ENCODE measurements around the gene CCDC154. TPM values are rescaled to one million over a fixed set of nuclear protein-coding genes. Genes with fewer than 3 reads are reported as not detected.
A peak's percentile ranks its signal among the peaks of the same experiment; 100 is the strongest.

Gene CCDC154
- total RNA-seq, 1 donor from 2014 or later, result 2.0 TPM

DNA sequence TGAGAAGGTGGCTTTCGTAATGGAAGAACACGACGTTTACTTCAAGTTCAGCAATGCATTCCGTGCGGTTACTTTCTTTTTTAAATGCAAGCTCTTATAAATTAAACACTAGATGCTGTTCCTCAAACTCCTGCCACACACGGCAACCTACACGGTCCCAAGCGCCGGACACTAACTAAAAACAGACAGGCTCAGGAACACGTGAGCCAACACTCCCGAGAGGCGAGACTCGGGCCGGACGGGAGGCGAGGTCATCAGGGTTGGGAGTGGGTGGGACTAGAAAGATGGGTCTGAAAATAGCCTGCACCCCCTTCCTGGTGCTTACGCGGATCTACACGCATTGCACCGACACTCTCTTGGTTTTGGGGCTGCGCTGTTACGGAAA is 24.1 kb upstream of the CCDC154 start:
- no peaks in the 10 kb centered on the region for H3K27me3 Mint-ChIP-seq (ENCODE audit: insufficient read depth)
- H3K36me3 Mint-ChIP-seq (ENCODE audit: low read depth), result no peaks in the 10 kb centered on the region
- no peak overlapping the region for H3K4me3 Mint-ChIP-seq
- no peak for DNase-seq (ENCODE audit: low spot score)
- H3K4me1 Mint-ChIP-seq (ENCODE audit: low read depth), result peaks cover 6% of the 10 kb centered on the region
- intact Hi-C loops (cut with micrococcal nuclease), result no loop called here
- H3K9me3 Mint-ChIP-seq, result no peaks in the 10 kb centered on the region
- no peak overlapping the region for H3K27ac Mint-ChIP-seq

DNA sequence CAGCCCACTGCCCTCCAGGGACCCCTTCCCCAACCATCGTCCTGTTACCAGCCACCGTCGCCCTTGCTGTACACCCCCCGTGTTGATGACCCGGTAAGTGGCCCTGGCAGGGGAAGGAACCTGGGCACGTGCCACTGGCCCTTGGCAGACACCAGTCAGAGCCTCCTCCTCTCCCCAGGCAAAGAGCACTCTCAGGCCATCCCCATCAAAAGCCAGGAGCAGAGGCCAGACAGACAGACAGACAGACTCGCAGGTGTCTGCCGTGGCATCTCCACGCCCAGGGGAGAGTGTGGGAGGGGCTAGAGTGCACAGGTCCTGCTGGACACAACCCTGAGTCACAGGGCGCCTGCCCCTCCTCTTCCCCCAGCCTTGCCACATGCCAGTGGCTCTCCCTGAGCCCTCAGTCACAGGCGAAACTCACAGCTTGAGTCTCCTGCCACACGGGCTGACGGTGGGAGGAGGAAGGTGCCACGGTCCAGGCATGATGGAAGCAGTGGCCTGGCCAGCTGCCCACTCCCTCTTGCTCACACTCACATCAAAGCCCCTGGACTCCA is 22.7 kb upstream of the CCDC154 start:
- DNase-seq (ENCODE audit: low spot score), result no peak
- H3K27ac Mint-ChIP-seq, result no peak overlapping the region
- no peaks in the 10 kb centered on the region for H3K36me3 Mint-ChIP-seq (ENCODE audit: low read depth)
- no peaks in the 10 kb centered on the region for H3K4me1 Mint-ChIP-seq (ENCODE audit: low read depth)
- H3K9me3 Mint-ChIP-seq, result no peaks in the 10 kb centered on the region
- H3K4me3 Mint-ChIP-seq, result no peak overlapping the region
- intact Hi-C loops (cut with micrococcal nuclease), result no loop called here
- H3K27me3 Mint-ChIP-seq (ENCODE audit: insufficient read depth), result no peaks in the 10 kb centered on the region

DNA sequence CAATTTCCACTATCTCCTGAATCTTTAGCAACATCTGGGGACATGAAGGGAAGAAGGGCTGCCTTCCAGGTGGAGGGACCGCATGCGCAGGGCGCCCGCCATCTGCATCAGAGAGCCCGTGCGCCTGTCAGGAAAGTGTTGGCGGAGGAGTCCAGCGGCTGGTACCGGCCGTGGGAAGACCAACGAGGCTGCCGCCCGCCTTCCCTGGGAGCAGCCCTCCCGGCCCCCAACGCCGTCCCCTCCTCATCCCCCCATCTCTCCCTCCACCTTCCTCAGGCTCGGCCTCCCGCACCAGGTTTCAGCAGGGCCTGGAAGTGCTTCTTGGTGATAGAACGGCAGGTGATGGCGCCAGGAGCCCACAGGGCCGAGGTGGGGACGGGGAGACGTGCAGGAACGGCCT is 21.7 kb upstream of the CCDC154 start:
- H3K36me3 Mint-ChIP-seq (ENCODE audit: low read depth), result no peaks in the 10 kb centered on the region
- no peaks in the 10 kb centered on the region for H3K9me3 Mint-ChIP-seq
- no peak overlapping the region for H3K27ac Mint-ChIP-seq
- H3K4me3 Mint-ChIP-seq, result no peak overlapping the region
- H3K4me1 Mint-ChIP-seq (ENCODE audit: low read depth), result no peaks in the 10 kb centered on the region
- H3K27me3 Mint-ChIP-seq (ENCODE audit: insufficient read depth), result no peaks in the 10 kb centered on the region
- DNase-seq (ENCODE audit: low spot score), result no peak
- intact Hi-C loops (cut with micrococcal nuclease), result no loop called here

DNA sequence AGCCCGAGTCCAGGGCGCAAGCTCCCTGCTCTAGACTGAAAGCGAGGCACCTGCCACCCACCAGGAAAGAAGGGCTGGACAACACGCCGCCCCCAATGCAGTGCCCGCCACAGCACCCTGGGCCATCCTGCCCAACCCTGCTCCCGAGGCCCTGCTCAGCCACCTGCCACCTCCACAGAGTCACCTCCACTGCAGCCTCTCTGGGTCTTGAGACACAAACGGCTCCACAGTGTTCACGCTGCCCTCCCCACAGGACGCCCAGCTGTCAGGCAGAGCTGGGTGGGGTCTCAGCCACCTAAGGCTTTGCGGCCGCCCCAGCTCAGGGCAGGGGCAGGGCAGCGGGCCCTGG is 21.2 kb upstream of the CCDC154 start:
- H3K4me3 Mint-ChIP-seq, result no peak overlapping the region
- H3K27me3 Mint-ChIP-seq (ENCODE audit: insufficient read depth), result no peaks in the 10 kb centered on the region
- intact Hi-C loops (cut with micrococcal nuclease), result no loop called here
- no peak overlapping the region for H3K27ac Mint-ChIP-seq
- no peaks in the 10 kb centered on the region for H3K9me3 Mint-ChIP-seq
- no peaks in the 10 kb centered on the region for H3K4me1 Mint-ChIP-seq (ENCODE audit: low read depth)
- no peak for DNase-seq (ENCODE audit: low spot score)
- H3K36me3 Mint-ChIP-seq (ENCODE audit: low read depth), result no peaks in the 10 kb centered on the region

DNA sequence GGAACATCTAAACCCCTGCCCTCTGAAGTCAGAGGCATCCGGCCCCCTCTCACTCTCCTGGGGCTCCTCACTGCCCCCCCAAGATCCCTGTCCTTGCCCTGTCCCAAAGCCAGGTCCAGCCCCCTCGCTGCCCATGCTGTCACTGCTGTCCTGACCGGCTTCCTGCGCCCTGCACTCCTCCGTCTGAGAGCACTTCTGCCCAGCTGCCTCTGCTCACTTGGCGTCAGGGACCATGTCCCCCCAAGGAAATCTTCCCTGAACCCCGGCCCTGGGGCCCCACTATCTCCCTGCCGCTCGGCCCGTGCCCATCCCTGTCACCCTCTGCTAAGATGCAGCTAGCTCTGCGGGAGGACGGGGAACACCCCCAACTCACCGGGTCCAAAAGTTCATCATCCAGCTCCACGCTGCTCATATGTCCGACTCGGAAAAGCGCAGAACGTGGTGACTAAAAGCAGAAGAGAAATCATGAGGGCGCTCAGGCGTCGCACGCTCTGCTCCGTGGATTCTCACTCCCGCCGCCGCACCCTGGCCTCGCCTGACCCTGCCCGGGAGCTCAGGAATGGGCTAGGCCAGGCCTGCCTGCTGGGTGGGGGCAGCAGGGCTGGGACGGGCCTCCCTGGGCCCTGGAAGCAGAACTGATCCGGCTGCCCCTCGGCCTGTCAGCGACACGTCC is 20.7 kb upstream of the CCDC154 start:
- Mint-ChIP-seq H3K36me3 (ENCODE audit: low read depth) (no peaks in the 10 kb centered on the region), H3K9me3 (no peaks in the 10 kb centered on the region)

DNA sequence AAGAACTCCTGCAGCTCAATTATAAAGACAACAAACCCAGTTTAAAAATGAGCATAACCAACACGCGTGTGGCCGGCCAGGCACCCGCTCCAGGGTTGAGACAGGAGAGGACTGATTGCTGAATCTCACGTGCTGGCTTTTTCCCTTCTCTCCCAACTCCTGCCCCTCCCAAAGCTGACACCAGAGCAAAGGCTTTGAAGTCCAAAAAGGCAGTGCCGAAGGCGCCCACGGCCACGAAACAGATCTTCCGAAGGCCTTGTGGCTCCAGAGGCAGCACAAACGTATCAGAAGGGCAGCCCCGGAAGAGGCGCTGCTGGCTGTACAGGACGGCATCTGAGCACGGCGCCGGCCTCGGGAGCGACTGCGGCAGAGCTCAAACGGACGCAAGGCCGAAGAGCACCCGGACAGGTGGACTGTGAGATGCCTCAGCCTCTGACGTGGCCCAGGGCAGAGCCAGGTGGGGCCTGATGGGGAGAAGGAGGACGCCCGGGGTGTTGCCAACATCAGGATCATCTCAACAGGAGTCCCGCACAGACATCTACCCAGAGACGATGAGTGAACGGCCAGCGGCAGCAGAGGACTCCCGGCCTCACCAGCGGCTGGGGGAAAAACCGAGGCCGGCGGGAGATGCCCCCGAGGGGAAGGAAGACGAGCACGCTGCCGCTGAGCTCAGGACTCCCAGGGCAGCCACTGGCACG is 20.0 kb upstream of the CCDC154 start:
- H3K36me3 Mint-ChIP-seq (ENCODE audit: low read depth), result no peaks in the 10 kb centered on the region
- no peaks in the 10 kb centered on the region for H3K27me3 Mint-ChIP-seq (ENCODE audit: insufficient read depth)
- intact Hi-C loops (cut with micrococcal nuclease), result no loop called here
- H3K4me3 Mint-ChIP-seq, result no peak overlapping the region
- H3K4me1 Mint-ChIP-seq (ENCODE audit: low read depth), result no peaks in the 10 kb centered on the region
- H3K27ac Mint-ChIP-seq, result no peak overlapping the region
- no peak for DNase-seq (ENCODE audit: low spot score)
- H3K9me3 Mint-ChIP-seq, result no peaks in the 10 kb centered on the region

More for the DNA sequence above, 20.7 kb upstream of the CCDC154 start:
- no peak overlapping the region for H3K4me3 Mint-ChIP-seq
- no peaks in the 10 kb centered on the region for H3K27me3 Mint-ChIP-seq (ENCODE audit: insufficient read depth)
- no peak for DNase-seq (ENCODE audit: low spot score)
- intact Hi-C loops (cut with micrococcal nuclease), result no loop called here
- no peaks in the 10 kb centered on the region for H3K4me1 Mint-ChIP-seq (ENCODE audit: low read depth)
- no peak overlapping the region for H3K27ac Mint-ChIP-seq

DNA sequence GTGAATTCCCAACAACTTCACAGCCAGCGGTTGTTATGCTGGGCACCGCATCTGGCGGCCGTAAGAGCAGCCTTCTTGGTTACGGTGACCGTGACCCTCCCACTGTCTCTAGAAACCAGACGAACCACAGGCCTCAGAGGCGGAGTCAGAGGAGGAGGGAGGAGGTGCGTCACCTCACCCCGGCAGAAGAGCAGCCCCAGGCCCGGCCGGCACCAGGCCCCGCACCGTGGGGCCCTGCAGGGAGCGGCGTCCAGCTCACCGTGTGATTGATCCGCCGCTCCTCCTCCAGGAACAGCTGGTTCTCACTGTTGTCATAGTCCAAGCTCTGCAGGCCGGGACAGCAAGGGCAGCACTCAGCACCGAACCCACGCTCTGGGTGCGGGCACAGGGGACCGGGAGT is 16.8 kb upstream of the CCDC154 start:
- no peak for DNase-seq (ENCODE audit: low spot score)
- H3K9me3 Mint-ChIP-seq, result no peaks in the 10 kb centered on the region
- no peaks in the 10 kb centered on the region for H3K4me1 Mint-ChIP-seq (ENCODE audit: low read depth)
- intact Hi-C loops (cut with micrococcal nuclease), result no loop called here
- no peak overlapping the region for H3K4me3 Mint-ChIP-seq
- H3K27me3 Mint-ChIP-seq (ENCODE audit: insufficient read depth), result no peaks in the 10 kb centered on the region
- H3K36me3 Mint-ChIP-seq (ENCODE audit: low read depth), result no peaks in the 10 kb centered on the region
- H3K27ac Mint-ChIP-seq, result no peak overlapping the region

DNA sequence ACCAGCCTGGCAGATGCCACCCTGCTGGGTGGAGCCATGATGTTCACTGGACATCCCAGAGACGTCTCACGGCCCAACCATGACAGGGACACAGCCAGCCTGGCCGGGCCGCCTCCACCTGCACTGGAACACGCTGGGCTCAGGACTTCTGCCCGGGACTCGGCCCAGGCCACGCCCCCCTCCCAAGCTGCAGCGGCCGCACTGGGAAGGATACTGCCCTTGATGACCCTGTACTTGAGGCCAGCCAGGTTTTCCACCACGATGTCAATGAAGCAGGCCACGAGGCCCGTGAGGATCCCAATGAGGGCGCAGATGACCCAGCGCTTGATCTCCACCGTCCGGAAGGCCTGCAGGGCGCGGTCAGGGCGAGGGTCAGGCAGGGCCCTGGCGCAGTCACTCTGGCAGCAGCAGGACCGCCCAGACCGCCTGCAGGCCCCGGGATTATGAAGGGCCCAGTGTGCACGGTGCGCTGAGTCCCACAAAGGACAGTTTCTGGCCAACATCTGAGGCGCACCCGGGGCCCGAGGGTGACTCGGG is 16.3 kb upstream of the CCDC154 start:
- intact Hi-C loops (cut with micrococcal nuclease), result no loop called here
- H3K9me3 Mint-ChIP-seq, result no peaks in the 10 kb centered on the region
- H3K27ac Mint-ChIP-seq, result no peak overlapping the region
- DNase-seq (ENCODE audit: low spot score), result no peak
- no peaks in the 10 kb centered on the region for H3K36me3 Mint-ChIP-seq (ENCODE audit: low read depth)
- no peak overlapping the region for H3K4me3 Mint-ChIP-seq
- no peaks in the 10 kb centered on the region for H3K4me1 Mint-ChIP-seq (ENCODE audit: low read depth)
- no peaks in the 10 kb centered on the region for H3K27me3 Mint-ChIP-seq (ENCODE audit: insufficient read depth)

DNA sequence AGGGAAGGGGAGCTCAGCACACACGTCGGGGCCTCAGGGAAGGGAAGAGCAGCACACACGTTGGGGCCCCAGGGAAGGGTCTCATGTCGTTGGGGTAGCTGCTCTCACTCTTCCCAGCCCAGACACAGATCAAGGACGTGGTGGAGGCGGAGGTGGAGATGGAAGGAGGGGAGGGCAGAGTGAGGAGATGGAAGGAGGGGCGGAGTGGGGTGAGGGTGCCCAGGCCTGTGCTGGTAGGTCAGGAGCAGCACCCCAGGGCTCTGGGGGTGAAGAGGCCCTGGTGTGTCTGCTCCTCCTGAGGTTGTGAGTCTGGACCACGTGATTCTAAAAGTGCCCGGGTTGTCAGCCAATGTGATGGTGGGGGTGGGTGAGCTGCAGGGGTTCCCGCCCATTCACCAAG is 15.6 kb upstream of the CCDC154 start:
- Mint-ChIP-seq H3K36me3 (ENCODE audit: low read depth) (no peaks in the 10 kb centered on the region), H3K9me3 (no peaks in the 10 kb centered on the region), H3K4me1 (ENCODE audit: low read depth) (no peaks in the 10 kb centered on the region), H3K4me3 (no peak overlapping the region), H3K27ac (no peak overlapping the region), H3K27me3 (ENCODE audit: insufficient read depth) (no peaks in the 10 kb centered on the region)
- no peak for DNase-seq (ENCODE audit: low spot score)
- intact Hi-C loops (cut with micrococcal nuclease), result no loop called here

DNA sequence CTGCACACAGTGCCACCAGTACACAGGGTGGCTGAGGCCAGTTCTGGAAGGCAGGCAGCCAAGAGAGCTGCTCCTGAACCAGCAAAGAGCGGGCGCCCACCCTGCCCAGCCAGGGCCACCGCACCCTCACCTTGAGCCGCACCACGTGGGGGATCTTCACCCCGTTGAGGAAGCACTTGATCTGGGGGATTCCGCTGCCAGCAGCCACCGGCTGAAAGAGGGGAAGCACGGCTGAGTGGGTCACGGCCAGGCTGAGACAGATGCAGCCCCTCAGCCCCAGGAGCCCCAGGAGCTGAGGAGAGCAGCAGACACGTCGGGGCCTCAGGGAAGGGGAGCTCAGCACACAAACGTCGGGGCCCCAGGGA is 14.6 kb upstream of the CCDC154 start:
- intact Hi-C loops (cut with micrococcal nuclease), result no loop called here
- H3K27me3 Mint-ChIP-seq (ENCODE audit: insufficient read depth), result no peaks in the 10 kb centered on the region
- H3K36me3 Mint-ChIP-seq (ENCODE audit: low read depth), result no peaks in the 10 kb centered on the region
- DNase-seq (ENCODE audit: low spot score), result no peak
- H3K4me1 Mint-ChIP-seq (ENCODE audit: low read depth), result no peaks in the 10 kb centered on the region
- H3K27ac Mint-ChIP-seq, result peak overlapping the region; percentile 29
- H3K9me3 Mint-ChIP-seq, result no peaks in the 10 kb centered on the region
- no peak overlapping the region for H3K4me3 Mint-ChIP-seq

DNA sequence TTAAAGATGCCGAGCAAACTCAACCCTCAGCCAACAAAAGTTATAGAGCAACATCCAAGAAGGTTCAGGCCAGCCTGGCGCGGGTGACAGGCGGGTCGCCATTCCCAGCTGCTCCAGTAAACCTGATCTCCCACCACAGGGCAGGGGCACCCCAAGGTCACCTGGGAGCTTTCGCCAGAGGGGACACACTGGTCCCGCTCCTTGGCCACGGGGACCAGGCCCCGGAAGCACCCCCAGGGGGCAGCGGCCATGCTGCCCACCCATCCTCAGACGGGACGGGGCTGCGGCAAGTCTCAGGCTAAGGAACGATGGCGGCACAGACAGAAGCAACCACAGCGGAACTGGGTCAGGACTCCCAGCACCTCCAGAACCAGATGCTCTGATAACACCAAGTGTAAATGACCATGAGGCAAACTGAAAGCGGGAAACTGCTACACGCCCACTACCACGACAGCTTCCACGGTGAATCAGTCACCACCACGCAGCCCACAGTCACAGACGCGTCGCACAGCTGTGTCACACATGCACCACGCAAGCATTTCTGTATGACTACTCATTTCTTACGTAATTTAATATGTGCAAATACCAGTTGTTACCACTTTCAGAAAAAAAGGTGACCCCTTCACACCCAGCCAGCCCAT is 14.1 kb upstream of the CCDC154 start:
- Mint-ChIP-seq H3K36me3 (ENCODE audit: low read depth) (no peaks in the 10 kb centered on the region), H3K27ac (peak overlapping the region; percentile 29), H3K4me3 (no peak overlapping the region), H3K4me1 (ENCODE audit: low read depth) (no peaks in the 10 kb centered on the region), H3K9me3 (no peaks in the 10 kb centered on the region), H3K27me3 (ENCODE audit: insufficient read depth) (no peaks in the 10 kb centered on the region)
- intact Hi-C loops (cut with micrococcal nuclease), result no loop called here
- no peak for DNase-seq (ENCODE audit: low spot score)

DNA sequence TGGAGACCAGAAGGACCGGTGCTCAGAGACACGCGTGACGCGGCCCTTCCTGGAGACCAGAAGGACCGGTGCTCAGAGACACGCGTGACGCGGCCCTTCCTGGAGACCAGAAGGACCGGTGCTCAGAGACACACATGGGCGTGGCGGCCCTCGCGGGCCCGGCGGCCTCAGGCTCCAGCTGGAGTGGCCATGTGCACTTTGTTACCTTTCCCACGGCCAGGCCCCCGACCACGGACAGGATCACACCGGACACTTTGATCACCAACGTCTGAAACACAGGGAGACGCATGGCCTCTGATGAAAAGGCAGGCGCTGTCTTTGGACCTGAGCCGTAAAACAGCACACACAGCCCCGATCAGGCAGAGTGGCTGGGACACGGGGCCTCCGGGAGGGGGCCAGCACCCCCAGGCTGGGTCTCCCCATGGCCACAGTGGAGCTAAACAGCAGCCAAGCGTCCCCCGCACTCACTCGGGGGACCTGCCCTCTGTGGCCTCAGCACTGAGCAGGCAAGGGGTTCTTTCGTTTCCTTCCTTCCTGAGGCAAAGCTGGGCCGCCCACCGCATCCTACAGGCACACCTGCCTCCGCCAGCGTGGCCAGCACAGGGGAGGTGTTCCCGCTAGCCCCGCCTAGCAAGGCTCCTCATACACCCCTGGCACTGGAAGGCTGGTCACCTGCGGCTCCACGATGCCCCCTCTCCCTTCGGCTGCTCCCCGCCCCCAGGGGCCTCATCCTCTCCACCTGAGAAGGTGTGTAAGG is 13.3 kb upstream of the CCDC154 start:
- H3K27me3 Mint-ChIP-seq (ENCODE audit: insufficient read depth), result no peaks in the 10 kb centered on the region
- H3K27ac Mint-ChIP-seq, result no peak overlapping the region
- no peaks in the 10 kb centered on the region for H3K4me1 Mint-ChIP-seq (ENCODE audit: low read depth)

DNA sequence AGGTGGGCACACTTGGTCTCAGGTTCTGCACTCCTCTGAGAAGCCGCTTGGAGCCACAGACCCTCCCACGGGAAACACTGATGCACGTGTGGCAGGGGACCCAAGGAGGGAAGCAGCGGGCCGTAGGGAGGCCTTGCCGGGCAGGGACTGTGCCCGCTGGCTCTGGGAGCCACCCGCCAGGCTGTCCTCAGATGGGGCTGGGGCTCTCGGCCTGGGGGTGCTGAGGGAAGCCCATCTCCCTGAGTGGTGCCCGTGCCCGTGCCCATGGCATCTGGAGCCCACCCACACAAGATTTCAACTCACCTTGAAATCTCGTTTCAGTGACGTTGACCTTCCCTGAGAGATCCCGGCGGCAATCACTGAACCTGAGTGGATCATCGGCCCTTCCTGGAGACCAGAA is 12.6 kb upstream of the CCDC154 start:
- H3K9me3 Mint-ChIP-seq, result no peaks in the 10 kb centered on the region
- no peaks in the 10 kb centered on the region for H3K27me3 Mint-ChIP-seq (ENCODE audit: insufficient read depth)
- H3K27ac Mint-ChIP-seq, result no peak overlapping the region
- no peak overlapping the region for H3K4me3 Mint-ChIP-seq
- H3K4me1 Mint-ChIP-seq (ENCODE audit: low read depth), result no peaks in the 10 kb centered on the region
- no peak for DNase-seq (ENCODE audit: low spot score)
- peaks cover 2% of the 10 kb centered on the region for H3K36me3 Mint-ChIP-seq (ENCODE audit: low read depth)
- intact Hi-C loops (cut with micrococcal nuclease), result no loop called here

More for the DNA sequence above, 13.3 kb upstream of the CCDC154 start:
- Mint-ChIP-seq H3K4me3 (no peak overlapping the region), H3K9me3 (no peaks in the 10 kb centered on the region), H3K36me3 (ENCODE audit: low read depth) (no peaks in the 10 kb centered on the region)
- intact Hi-C loops (cut with micrococcal nuclease), result no loop called here
- no peak for DNase-seq (ENCODE audit: low spot score)

Measured in activated T-helper 1 cell treated with anti-CD3 and anti-CD28 coated beads, Interleukin-12 subunit alpha, Interleukin-12 subunit beta, Interleukin-2, Interleukin-4 antibody, amounts not matched to agents 30 ng/mL and 10 ng/mL and 1 ng/mL, durations not matched to agents 14 hours and 24 hours and 36 hours (primary cell).